T-cell (primary cell): Measurements from ENCODE around the gene GEMIN4. TPM values are rescaled to one million over a fixed set of nuclear protein-coding genes. Genes with fewer than 3 reads are reported as not detected.

ENCODE experiments used
- total RNA-seq, 35 experiments: library from RNA in 6 of 35; stranded (reverse) in 6 of 35; fragments of 120-200 nt in 1 of 35; gene quantifications; one replicate each; pipeline versions ENCODE4 v1.2.1 to v1.2.4 and lab custom pipeline; 2013 to 2026

Gene GEMIN4
- total RNA-seq, 5 donors from 2014 or later (not counting 1 experiment from before 2014, with no cell fraction given) = 19.6 to 38.2 (median 36.0) TPM

Other genes starting within 250 kb of the GEMIN4 start
- 10 to 100 TPM; 58.7 to 88.1 (median 70.6) TPM for gene VPS53, start 37.4 kb downstream of the GEMIN4 start, total RNA-seq
- 1 to 10 TPM; 1.3 to 3.0 (median 2.2) TPM for gene TLCD3A, start 19.7 kb downstream of the GEMIN4 start, total RNA-seq
- gene GLOD4, start 30.0 kb upstream of the GEMIN4 start, total RNA-seq = 10 to 100 TPM; 66.9 to 85.1 (median 76.8) TPM
- 10 to 100 TPM; 23.0 to 34.1 (median 25.6) TPM for gene MRM3, start 30.1 kb upstream of the GEMIN4 start, total RNA-seq
- 1 to 10 TPM in 2 of 5 donors, under 1 TPM in 3; 0.56 to 1.3 (median 0.96) TPM for gene NXN, start 227.5 kb upstream of the GEMIN4 start, total RNA-seq
- 10 to 100 TPM in 4 of 5 donors, 1 to 10 TPM in 1; 8.9 to 13.2 (median 11.4) TPM for gene TIMM22, start 244.9 kb upstream of the GEMIN4 start, total RNA-seq